GM18867 (cell line): ENCODE measurements around the gene MYO9B.
A peak's percentile ranks its signal among the peaks of the same experiment; 100 is the strongest.
"Not testable (repeated sequence)": the region's sequence is repeated elsewhere in the genome, so short reads cannot be mapped to it uniquely, and the experiment has no call there.

Experiments used
- ATAC-seq: cut with Tn5 transposase; IDR thresholded peaks from one replicate; pipeline ENCODE4 v1.9.1; 2021; ENCODE audit warnings: mild to moderate bottlenecking, moderate library complexity; ENCODE audit not compliant: unreplicated experiment

The MYO9B gene

DNA sequence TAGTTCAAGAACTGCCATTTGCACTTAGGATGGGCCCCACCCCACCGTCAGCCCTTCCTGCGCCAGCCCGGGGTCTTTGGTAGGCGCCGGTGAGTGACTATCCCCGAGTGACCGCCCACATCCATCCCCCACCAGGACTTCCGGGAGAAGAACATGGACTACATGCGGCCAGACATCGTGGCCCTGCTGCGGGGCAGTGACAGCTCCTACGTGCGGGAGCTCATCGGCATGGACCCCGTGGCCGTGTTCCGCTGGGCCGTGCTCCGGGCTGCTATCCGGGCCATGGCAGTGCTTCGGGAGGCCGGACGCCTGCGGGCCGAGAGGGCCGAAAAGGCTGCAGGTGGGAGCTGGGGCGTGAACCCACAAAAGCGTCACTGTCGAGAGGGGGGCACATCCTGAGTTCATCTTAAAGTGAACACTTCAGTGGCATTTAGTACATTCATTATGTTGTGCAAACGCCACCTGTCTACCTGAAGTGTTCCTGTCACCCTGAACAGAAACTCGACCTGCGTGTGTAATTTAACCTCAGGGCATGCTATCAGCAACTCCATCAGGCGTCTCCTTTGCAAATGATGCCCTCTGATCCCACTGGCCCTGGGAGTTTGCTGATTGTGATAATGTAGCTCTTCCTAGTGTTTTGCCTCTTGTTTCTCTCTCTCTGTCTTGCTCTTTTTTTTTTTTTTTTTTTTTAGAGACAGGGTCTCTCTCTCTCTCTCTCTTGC, 97.2 kb downstream of the MYO9B start:
- ATAC-seq: no peak

DNA sequence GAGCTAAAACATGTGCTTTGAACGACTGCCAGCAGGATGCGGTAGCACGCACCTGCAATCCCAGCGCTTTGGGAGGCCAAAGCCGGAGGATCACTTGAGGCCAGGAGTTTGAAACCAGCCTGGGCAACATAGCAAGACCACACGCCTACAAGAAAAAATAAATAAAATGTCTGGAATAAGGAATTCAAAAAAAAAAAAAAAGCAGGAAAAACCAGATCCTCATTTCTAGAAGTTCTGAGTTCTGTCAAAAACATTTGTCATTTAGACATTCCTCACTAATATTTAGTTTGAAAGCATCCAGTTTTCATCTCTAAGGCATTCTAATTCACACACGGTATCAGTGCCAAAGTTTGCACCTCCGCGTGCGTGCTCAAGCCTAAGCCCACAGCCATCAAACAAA, 102.7 kb downstream of the MYO9B start:
- no peak for ATAC-seq

DNA sequence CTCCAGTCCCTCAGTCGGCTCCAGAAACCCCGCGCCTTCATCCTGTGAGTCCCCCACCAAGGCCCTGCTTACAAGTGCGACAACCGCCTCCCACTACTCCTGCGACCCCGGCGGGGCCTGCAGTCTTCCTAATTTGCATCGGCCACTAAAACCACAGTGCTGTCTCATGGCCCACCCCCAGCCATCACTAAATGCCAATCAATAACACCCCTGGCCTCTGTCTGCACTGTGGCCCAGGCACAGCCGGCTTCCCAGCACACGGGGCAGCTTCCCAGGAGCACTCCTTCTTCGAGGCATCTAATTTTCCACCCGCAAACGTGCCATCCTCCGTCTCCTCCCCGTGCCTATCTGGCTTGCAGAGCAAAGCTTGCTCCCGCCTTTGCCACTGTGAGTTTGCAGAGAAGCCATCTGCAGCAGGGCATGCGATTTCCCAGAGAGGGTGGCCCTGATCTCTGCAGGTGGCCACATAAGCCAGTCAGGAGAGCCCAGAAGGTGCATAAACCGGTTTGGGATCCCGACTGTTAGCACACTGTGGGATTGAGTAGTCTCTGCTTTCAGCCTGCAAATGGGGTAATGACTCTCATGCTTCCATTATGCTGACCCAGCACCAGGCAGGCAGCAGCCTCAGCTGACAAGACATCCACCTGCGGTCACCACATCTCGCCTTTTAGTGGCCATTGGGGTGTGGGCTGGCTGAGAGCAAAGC, 105.6 kb downstream of the MYO9B start:
- no peak for ATAC-seq

GRCh38 chr19:17183271-17183761, 107.7 kb downstream of the MYO9B start:
- ATAC-seq: no peak

DNA sequence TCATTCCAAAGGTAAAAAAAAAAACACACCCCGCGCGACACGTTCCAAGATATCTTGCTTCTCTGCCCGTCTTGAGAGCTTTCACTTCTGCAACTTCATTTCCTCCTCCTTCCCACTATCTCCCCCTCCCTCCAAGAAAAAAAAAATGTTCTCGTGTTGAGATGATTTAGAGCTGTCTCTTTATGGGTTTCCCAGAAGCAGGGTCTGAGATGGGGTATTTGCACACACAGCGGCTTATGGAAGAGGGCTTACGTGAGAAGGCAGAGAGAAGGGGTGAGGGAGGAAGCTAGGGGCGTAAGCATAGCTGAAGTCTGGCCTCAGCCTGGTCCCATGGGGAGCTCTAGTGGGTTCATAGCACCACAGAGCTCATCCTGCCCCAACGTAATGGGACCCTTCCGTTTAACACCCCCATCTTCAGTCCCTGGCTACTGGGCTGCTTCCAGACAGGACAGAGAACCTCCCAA, 108.3 kb downstream of the MYO9B start:
- no peak for ATAC-seq

GRCh38 chr19:17184371-17184841, 108.8 kb downstream of the MYO9B start:
- no peak for ATAC-seq

- ATAC-seq: no peak
These were observed 110.0 kb downstream of the MYO9B start for GRCh38 chr19:17185590-17185989.

GRCh38 chr19:17191736-17192135, 116.2 kb downstream of the MYO9B start:
- ATAC-seq: not testable (repeated sequence)

DNA sequence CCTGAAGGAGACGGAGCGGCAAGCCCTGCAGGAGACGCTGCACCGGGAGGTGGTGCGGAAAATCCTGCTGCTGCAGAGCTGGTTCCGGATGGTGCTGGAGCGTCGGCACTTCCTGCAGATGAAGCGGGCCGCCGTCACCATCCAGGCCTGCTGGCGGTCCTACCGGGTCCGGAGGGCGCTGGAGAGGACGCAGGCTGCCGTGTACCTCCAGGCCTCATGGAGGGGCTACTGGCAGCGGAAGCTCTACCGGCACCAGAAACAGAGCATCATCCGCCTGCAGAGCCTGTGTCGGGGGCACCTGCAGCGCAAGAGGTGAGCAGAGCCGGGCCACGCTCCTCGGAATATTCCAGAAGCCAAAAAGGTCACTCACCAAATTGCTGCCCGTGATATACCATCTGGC, 117.2 kb downstream of the MYO9B start:
- ATAC-seq: no peak

- no peak for ATAC-seq
These were observed 119.0 kb downstream of the MYO9B start for GRCh38 chr19:17194608-17195007.

DNA sequence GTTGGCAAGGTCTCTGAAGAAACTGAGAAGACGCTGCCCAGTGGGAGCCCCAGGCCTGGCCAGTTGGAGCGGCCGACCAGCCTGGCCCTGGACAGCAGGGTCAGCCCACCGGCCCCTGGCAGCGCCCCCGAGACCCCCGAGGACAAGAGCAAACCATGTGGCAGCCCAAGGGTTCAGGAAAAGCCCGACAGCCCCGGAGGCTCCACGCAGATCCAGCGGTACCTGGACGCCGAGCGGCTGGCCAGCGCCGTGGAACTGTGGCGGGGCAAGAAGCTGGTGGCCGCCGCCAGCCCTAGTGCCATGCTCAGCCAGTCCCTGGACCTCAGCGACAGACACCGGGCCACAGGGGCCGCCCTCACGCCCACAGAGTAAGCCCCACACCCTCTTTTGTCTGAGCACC, 119.5 kb downstream of the MYO9B start:
- no peak for ATAC-seq

DNA sequence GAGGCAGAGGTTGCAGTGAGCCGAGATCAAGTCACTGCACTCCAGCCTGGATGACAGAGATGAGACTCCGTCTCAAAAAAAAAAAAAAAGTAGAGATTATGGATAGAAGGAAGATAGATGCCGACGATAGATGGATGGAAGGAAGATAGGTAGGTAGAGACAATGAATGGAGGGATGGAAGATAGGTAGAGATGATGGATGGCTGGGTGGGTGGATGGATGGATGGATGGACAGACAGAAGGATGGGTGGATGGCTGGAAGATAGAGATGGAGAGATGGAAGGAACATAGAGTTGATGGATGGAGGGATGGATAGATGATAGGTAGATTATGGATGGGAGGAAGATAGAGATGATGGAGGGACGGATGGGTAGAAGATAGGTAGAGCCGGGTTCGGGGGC, 121.0 kb downstream of the MYO9B start:
- ATAC-seq: no peak

- ATAC-seq: no peak
These were observed 122.1 kb downstream of the MYO9B start for GRCh38 chr19:17197666-17198065.

- ATAC-seq: no peak
These were observed 125.0 kb downstream of the MYO9B start for GRCh38 chr19:17200408-17201079.

- no peak for ATAC-seq
These were observed 126.7 kb downstream of the MYO9B start for GRCh38 chr19:17202249-17202648.

GRCh38 chr19:17202713-17203112, 127.1 kb downstream of the MYO9B start:
- ATAC-seq: no peak

GRCh38 chr19:17205237-17206140, 129.9 kb downstream of the MYO9B start:
- ATAC-seq: no peak

DNA sequence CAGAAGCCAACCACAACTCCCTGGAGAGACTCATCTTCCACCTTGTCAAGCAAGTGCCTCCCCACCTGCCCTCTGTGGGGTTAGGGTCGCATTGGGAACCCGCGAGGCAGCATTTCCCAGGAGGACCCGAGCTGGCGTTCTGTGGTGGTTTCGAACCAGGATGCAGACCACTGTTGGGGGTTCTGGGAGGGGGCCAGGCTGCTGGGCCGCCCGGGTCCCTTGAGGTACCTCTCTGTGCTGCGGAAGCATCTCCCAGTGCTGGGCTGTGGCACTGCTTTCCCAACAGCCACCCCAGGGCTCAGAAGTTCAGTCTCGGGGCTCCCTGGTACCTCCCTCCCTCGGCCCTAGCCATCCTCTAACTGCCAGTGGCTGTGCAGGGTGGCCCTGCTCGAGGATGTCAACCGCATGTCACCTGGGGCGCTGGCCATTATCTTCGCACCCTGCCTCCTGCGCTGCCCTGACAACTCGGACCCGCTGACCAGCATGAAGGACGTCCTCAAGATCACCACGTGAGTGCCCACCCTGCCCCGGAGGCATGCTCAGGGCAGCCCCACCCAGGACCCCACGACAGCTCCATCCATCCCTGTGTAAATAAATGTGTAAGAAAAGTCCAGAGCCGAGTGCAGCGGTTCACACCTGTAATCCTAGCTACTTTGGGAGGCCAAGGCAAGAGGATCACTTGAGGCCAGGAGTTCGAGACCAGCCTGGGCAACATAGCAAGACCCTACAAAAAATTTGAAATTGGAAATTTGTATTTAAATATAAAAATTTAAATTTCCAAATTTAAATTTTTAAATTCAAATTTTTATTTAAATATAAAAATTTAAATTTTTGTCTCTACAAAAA, 131.4 kb downstream of the MYO9B start:
- no peak for ATAC-seq

- peak; percentile 56 for ATAC-seq
These were observed 133.8 kb downstream of the MYO9B start for GRCh38 chr19:17209126-17210036.
